MCF 10A (cell line): ENCODE data around the gene VIL1. TPM values are rescaled to one million over a fixed set of nuclear protein-coding genes. Genes with fewer than 3 reads are reported as not detected.

Experiments used
- BruUV-seq: library from RNA; stranded (reverse); fragments of 400-500 nt; replicated peaks from 2 replicates; lab custom pipeline; 2021; lab: Mats Ljungman, UMichigan
- CTCF ChIA-PET: fragments of 300-600 bp; sonication (Branson Sonifier 250); formaldehyde crosslinking; extraction: SDS; loops from one replicate; lab custom pipeline; 2021; ENCODE audit warnings: antibody characterized with exemption, inconsistent platforms; lab: Yijun Ruan, JAX
- POLR2A ChIA-PET: fragments of 300-600, 350-650 bp; sonication (Branson Sonifier 250); formaldehyde crosslinking; extraction: SDS; loops from one replicate; lab custom pipeline; 2020; ENCODE audit warnings: antibody characterized with exemption, inconsistent platforms; lab: Yijun Ruan, JAX
- DNase-seq: peaks from one replicate; pipeline ENCODE4 v3.0.0-alpha.2; 2018; ENCODE audit not compliant: unreplicated experiment
- H3K27ac Mint-ChIP-seq: one replicate; pipeline ENCODE4 v1.8.0; 2022; ENCODE audit warnings: mild to moderate bottlenecking, low read depth, mixed read lengths; ENCODE audit not compliant: unreplicated experiment
- H3K27me3 Mint-ChIP-seq: one replicate; pipeline ENCODE4 v1.8.0; 2022; ENCODE audit warnings: mixed read lengths; ENCODE audit not compliant: insufficient read depth, unreplicated experiment
- H3K36me3 Mint-ChIP-seq: one replicate; pipeline ENCODE4 v1.8.0; 2022; ENCODE audit warnings: mild to moderate bottlenecking, moderate library complexity, mixed read lengths; ENCODE audit not compliant: insufficient read depth, unreplicated experiment
- H3K4me1 Mint-ChIP-seq: one replicate; pipeline ENCODE4 v1.8.0; 2022; ENCODE audit warnings: mixed read lengths; ENCODE audit not compliant: insufficient read depth, unreplicated experiment
- H3K4me3 Mint-ChIP-seq: one replicate; pipeline ENCODE4 v1.8.0; 2022; ENCODE audit warnings: mild to moderate bottlenecking, moderate library complexity, mixed read lengths; ENCODE audit not compliant: unreplicated experiment
- H3K9me3 Mint-ChIP-seq: one replicate; pipeline ENCODE4 v1.8.0; 2022; ENCODE audit warnings: mixed read lengths; ENCODE audit not compliant: unreplicated experiment
- intact Hi-C: fragments of 100-400 bp; cut with micrococcal nuclease; formaldehyde crosslinking; loops from 2 replicates; pipeline ENCODE4 v1.14.1; 2022
- total RNA-seq: library from RNA; stranded (reverse); gene quantifications from 2 replicates; pipeline ENCODE4 v1.2.3, GENCODE V29; 2022
- TF ChIP-seq, protein P1 (sequence below): fragments of 200-600 bp; IDR thresholded peaks from one replicate; pipeline ENCODE4 v1.8.0; 2022; ENCODE audit warnings: antibody characterized with exemption, mild to moderate bottlenecking; ENCODE audit not compliant: unreplicated experiment

VIL1 gene
- total RNA-seq, 1 experiment from 2014 or later: not detected

GRCh38 chr2:218428846-218429558, 10.1 kb downstream of the VIL1 start:
- no peak overlapping the region for H3K27ac Mint-ChIP-seq
- POLR2A ChIA-PET: no interaction called here
- CTCF ChIA-PET: no interaction called here
- H3K9me3 Mint-ChIP-seq: no peaks in the 10 kb centered on the region
- intact Hi-C loops: no loop called here
- TF ChIP-seq, protein P1, sequence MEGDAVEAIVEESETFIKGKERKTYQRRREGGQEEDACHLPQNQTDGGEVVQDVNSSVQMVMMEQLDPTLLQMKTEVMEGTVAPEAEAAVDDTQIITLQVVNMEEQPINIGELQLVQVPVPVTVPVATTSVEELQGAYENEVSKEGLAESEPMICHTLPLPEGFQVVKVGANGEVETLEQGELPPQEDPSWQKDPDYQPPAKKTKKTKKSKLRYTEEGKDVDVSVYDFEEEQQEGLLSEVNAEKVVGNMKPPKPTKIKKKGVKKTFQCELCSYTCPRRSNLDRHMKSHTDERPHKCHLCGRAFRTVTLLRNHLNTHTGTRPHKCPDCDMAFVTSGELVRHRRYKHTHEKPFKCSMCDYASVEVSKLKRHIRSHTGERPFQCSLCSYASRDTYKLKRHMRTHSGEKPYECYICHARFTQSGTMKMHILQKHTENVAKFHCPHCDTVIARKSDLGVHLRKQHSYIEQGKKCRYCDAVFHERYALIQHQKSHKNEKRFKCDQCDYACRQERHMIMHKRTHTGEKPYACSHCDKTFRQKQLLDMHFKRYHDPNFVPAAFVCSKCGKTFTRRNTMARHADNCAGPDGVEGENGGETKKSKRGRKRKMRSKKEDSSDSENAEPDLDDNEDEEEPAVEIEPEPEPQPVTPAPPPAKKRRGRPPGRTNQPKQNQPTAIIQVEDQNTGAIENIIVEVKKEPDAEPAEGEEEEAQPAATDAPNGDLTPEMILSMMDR: no peak
- no peak overlapping the region for H3K4me3 Mint-ChIP-seq
- BruUV-seq: no TSS peak
- H3K36me3 Mint-ChIP-seq: no peaks in the 10 kb centered on the region
- DNase-seq: no peak
- no peaks in the 10 kb centered on the region for H3K4me1 Mint-ChIP-seq
- H3K27me3 Mint-ChIP-seq: peaks cover 13% of the 10 kb centered on the region

GRCh38 chr2:218429911-218430692, 11.2 kb downstream of the VIL1 start:
- Mint-ChIP-seq H3K4me3 (no peak overlapping the region), H3K4me1 (no peaks in the 10 kb centered on the region), H3K36me3 (no peaks in the 10 kb centered on the region), H3K27me3 (peaks cover 13% of the 10 kb centered on the region), H3K27ac (no peak overlapping the region), H3K9me3 (no peaks in the 10 kb centered on the region)
- ChIA-PET CTCF (interaction anchor here (0.8 kb wide), 1 partner anchor 447 kb away, joined by 3 read pairs; no protein-coding TSS in a partner anchor), POLR2A (no interaction called here)
- intact Hi-C loops: no loop called here
- TF ChIP-seq, protein P1: no peak
- no peak for DNase-seq
- no TSS peak for BruUV-seq

DNA sequence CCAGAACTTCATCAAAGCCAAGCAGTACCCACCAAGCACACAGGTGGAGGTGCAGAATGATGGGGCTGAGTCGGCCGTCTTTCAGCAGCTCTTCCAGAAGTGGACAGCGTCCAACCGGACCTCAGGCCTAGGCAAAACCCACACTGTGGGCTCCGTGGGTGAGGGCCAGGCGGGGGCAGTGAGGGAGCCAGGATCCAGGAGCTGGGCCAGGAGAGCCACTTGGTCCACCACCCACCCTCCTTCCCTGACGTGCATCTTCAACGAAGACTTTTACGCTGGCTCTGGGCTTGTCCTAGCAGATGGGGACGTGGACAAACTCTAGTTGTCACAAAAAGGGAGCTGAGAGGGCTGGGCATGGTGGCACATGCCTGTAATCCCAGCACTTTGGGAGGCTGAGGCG, 11.8 kb downstream of the VIL1 start:
- Mint-ChIP-seq H3K4me3 (no peak overlapping the region), H3K27me3 (peaks cover 13% of the 10 kb centered on the region), H3K36me3 (no peaks in the 10 kb centered on the region), H3K27ac (no peak overlapping the region), H3K9me3 (no peaks in the 10 kb centered on the region), H3K4me1 (no peaks in the 10 kb centered on the region)
- POLR2A ChIA-PET: no interaction called here
- BruUV-seq: no TSS peak
- CTCF ChIA-PET: interaction anchor here (0.8 kb wide), 2 partner anchors 64 to 446 kb away, joined by 3 read pairs; no protein-coding TSS in a partner anchor
- TF ChIP-seq, protein P1: no peak
- no peak for DNase-seq
- intact Hi-C loops: no loop called here

DNA sequence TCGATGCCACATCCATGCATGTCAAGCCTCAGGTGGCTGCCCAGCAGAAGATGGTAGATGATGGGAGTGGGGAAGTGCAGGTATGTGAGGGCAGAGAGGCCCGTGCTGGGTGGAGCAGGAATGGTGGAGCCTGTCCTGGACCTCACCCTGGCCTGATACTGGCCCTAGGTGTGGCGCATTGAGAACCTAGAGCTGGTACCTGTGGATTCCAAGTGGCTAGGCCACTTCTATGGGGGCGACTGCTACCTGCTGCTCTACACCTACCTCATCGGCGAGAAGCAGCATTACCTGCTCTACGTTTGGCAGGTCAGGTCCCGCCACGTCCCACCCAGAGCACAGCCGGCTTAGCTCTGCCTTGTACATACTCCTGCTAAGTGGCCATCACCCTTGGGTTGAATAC, 13.0 kb downstream of the VIL1 start:
- Mint-ChIP-seq H3K4me3 (no peak overlapping the region), H3K9me3 (no peaks in the 10 kb centered on the region), H3K36me3 (no peaks in the 10 kb centered on the region), H3K27ac (no peak overlapping the region), H3K27me3 (peaks cover 13% of the 10 kb centered on the region), H3K4me1 (no peaks in the 10 kb centered on the region)
- BruUV-seq: no TSS peak
- TF ChIP-seq, protein P1: no peak
- no peak for DNase-seq
- ChIA-PET CTCF (interaction anchor here (1.2 kb wide), 1 partner anchor 35 kb away, joined by 3 read pairs; no protein-coding TSS in a partner anchor), POLR2A (interaction anchor here (0.5 kb wide), 1 partner anchor 68 kb away, joined by 3 read pairs; no protein-coding TSS in a partner anchor)
- intact Hi-C loops: no loop called here
